Lower lobe of right lung (tissue), 2 donors: ENCODE results near the gene MMEL1. TPM values are rescaled to one million over a fixed set of nuclear protein-coding genes. Genes with fewer than 3 reads are reported as not detected.

Source experiments
- ATAC-seq, 2 donors: fragments of 200-7000 bp; cut with Tn5 transposase; one replicate each; pipeline ENCODE4 v1.9.1; 2020 to 2022; ENCODE audit warnings: mild to moderate bottlenecking in 2 of 2, moderate library complexity in 2 of 2
- DNase-seq: peaks from one replicate; pipeline ENCODE4 v3.0.0-alpha.2; 2020
- H3K27ac ChIP-seq: fragments of 200-600 bp; one replicate; pipeline ENCODE4 v1.8.0; 2022
- H3K27me3 ChIP-seq: fragments of 200-600 bp; one replicate; pipeline ENCODE4 v1.8.0; 2022; ENCODE audit warnings: low read depth
- H3K36me3 ChIP-seq: fragments of 200-600 bp; one replicate; pipeline ENCODE4 v1.8.0; 2022; ENCODE audit warnings: mild to moderate bottlenecking
- H3K4me1 ChIP-seq: fragments of 200-600 bp; one replicate; pipeline ENCODE4 v1.8.0; 2022
- H3K4me3 ChIP-seq: fragments of 200-600 bp; one replicate; pipeline ENCODE4 v1.8.0; 2022; ENCODE audit warnings: mild to moderate bottlenecking
- H3K9me3 ChIP-seq: fragments of 200-600 bp; one replicate; pipeline ENCODE4 v1.8.0; 2022
- CTCF ChIP-seq: fragments of 200-600 bp; IDR thresholded peaks from one replicate; pipeline ENCODE4 v1.8.0; 2022; ENCODE audit warnings: antibody characterized with exemption, mild to moderate bottlenecking
- intact Hi-C: fragments of 100-400 bp; cut with DNase I; formaldehyde crosslinking; loops from one replicate; pipeline ENCODE4 v1.11.0; 2022
- total RNA-seq: library from RNA; stranded (reverse); fragmentation: NEBNext Ultra II Directional; extraction: Animal tissue kit (Norgen Biotek cat#: 25700); gene quantifications from one replicate; pipeline ENCODE4 v1.2.1, GENCODE V29; 2021
- donor health status: DM: no; HTN: yes; CAD: no; lungs with severe emphysema.

MMEL1 gene
- total RNA-seq, 1 donor from 2014 or later: 7.6 TPM

- H3K27ac ChIP-seq: peak overlapping the region; percentile 97
Measured at GRCh38 chr1:2544875-2545640, 87.8 kb downstream of the MMEL1 start.

GRCh38 chr1:2544093-2544874, 88.5 kb downstream of the MMEL1 start:
- no peak for TF ChIP-seq CTCF
- intact Hi-C loops: no loop called here
- no peaks in the 10 kb centered on the region for H3K9me3 ChIP-seq
- H3K27me3 ChIP-seq: peaks cover 21% of the 10 kb centered on the region
- H3K4me1 ChIP-seq: peaks cover 62% of the 10 kb centered on the region
- H3K4me3 ChIP-seq: no peak overlapping the region
- no peaks in the 10 kb centered on the region for H3K36me3 ChIP-seq
- no peak for ATAC-seq
- peak overlapping the region; percentile 6 for H3K27ac ChIP-seq
- no peak for DNase-seq

More at GRCh38 chr1:2544875-2545640, 87.8 kb downstream of the MMEL1 start:
- no peak for TF ChIP-seq CTCF
- intact Hi-C loops: no loop called here
- no peak overlapping the region for H3K4me3 ChIP-seq
- ATAC-seq (no peak), DNase-seq (no peak)
- no peaks in the 10 kb centered on the region for H3K36me3 ChIP-seq
- H3K9me3 ChIP-seq: no peaks in the 10 kb centered on the region
- H3K27me3 ChIP-seq: peaks cover 19% of the 10 kb centered on the region
- H3K4me1 ChIP-seq: peaks cover 70% of the 10 kb centered on the region

- intact Hi-C loops: no loop called here
- no peak for DNase-seq
- peaks cover 21% of the 10 kb centered on the region for H3K27me3 ChIP-seq
- peaks cover 56% of the 10 kb centered on the region for H3K4me1 ChIP-seq
- no peaks in the 10 kb centered on the region for H3K9me3 ChIP-seq
- H3K27ac ChIP-seq: peak overlapping the region; percentile 6
- no peak for TF ChIP-seq CTCF
- no peak overlapping the region for H3K4me3 ChIP-seq
- H3K36me3 ChIP-seq: no peaks in the 10 kb centered on the region
- ATAC-seq: no peak
Measured at GRCh38 chr1:2543543-2544092, 89.2 kb downstream of the MMEL1 start.

GRCh38 chr1:2542246-2542915, 90.4 kb downstream of the MMEL1 start:
- no peak for DNase-seq
- no peak for ATAC-seq
- intact Hi-C loops: no loop called here
- Histone ChIP-seq H3K36me3 (no peaks in the 10 kb centered on the region), H3K9me3 (no peaks in the 10 kb centered on the region), H3K4me3 (no peak overlapping the region), H3K4me1 (peaks cover 45% of the 10 kb centered on the region), H3K27me3 (peaks cover 21% of the 10 kb centered on the region), H3K27ac (no peak overlapping the region)
- TF ChIP-seq CTCF: no peak

- no peak overlapping the region for H3K4me3 ChIP-seq
- H3K36me3 ChIP-seq: no peaks in the 10 kb centered on the region
- H3K27me3 ChIP-seq: peaks cover 21% of the 10 kb centered on the region
- H3K4me1 ChIP-seq: peaks cover 40% of the 10 kb centered on the region
- H3K27ac ChIP-seq: no peak overlapping the region
- no peaks in the 10 kb centered on the region for H3K9me3 ChIP-seq
- ATAC-seq (no peak), DNase-seq (peak; percentile 77)
- no peak for TF ChIP-seq CTCF
- intact Hi-C loops: no loop called here
Measured at GRCh38 chr1:2541619-2542245, 91.1 kb downstream of the MMEL1 start.
